ENCODE data around the gene ARHGAP26. TPM values are rescaled to one million over a fixed set of nuclear protein-coding genes. Genes with fewer than 3 reads are reported as not detected.

Gene ARHGAP26
- total RNA-seq, 1 experiment from 2014 or later = 54.3 TPM

- TF ChIP-seq CTCF (IDR thresholded peaks at IDR 0.05; ENCODE audit: unreplicated experiment) = no peak
- intact Hi-C loops (cut with micrococcal nuclease) = loop anchor here (10.0 kb wide), 1 partner anchor 248 kb away; no protein-coding TSS in a partner anchor
- H3K27me3 Mint-ChIP-seq (ENCODE audit: insufficient read depth, unreplicated experiment) = no peaks in the 10 kb centered on the region
- DNase-seq (ENCODE audit: unreplicated experiment) = no peak
- no peak overlapping the region for H3K27ac Mint-ChIP-seq (ENCODE audit: low read depth, unreplicated experiment)
- H3K4me3 Mint-ChIP-seq (ENCODE audit: unreplicated experiment) = no peak overlapping the region
- no TSS peak for BruUV-seq (replicated peaks)
- CTCF ChIA-PET = no interaction called here
- H3K9me3 Mint-ChIP-seq (ENCODE audit: unreplicated experiment) = no peaks in the 10 kb centered on the region
- no peaks in the 10 kb centered on the region for H3K36me3 Mint-ChIP-seq (ENCODE audit: insufficient read depth, unreplicated experiment)
- POLR2A ChIA-PET = interaction anchor here (0.7 to 1.6 kb wide), 2 partner anchors 216 to 228 kb away, joined by 3 to 4 read pairs; no protein-coding TSS in a partner anchor
- H3K4me1 Mint-ChIP-seq (ENCODE audit: insufficient read depth, unreplicated experiment) = peaks cover 13% of the 10 kb centered on the region
These were observed 402.6 kb downstream of the ARHGAP26 start for GRCh38 chr5:143172739-143173138.

GRCh38 chr5:143173139-143173889 lies 403.1 kb downstream of the ARHGAP26 start:
- Mint-ChIP-seq H3K9me3 (ENCODE audit: unreplicated experiment) (no peaks in the 10 kb centered on the region), H3K4me1 (ENCODE audit: insufficient read depth, unreplicated experiment) (peaks cover 13% of the 10 kb centered on the region), H3K4me3 (ENCODE audit: unreplicated experiment) (no peak overlapping the region), H3K27ac (ENCODE audit: low read depth, unreplicated experiment) (no peak overlapping the region), H3K27me3 (ENCODE audit: insufficient read depth, unreplicated experiment) (no peaks in the 10 kb centered on the region), H3K36me3 (ENCODE audit: insufficient read depth, unreplicated experiment) (no peaks in the 10 kb centered on the region)
- ChIA-PET POLR2A (interaction anchor here (0.6 to 2.2 kb wide), 4 partner anchors 9 to 227 kb away, joined by 4 to 6 read pairs (median 4); no protein-coding TSS in a partner anchor), CTCF (interaction anchor here (0.8 to 0.9 kb wide), 2 partner anchors 17 to 171 kb away, joined by 4 read pairs; no protein-coding TSS in a partner anchor)
- TF ChIP-seq CTCF (IDR thresholded peaks at IDR 0.05; ENCODE audit: unreplicated experiment) = no peak
- no peak for DNase-seq (ENCODE audit: unreplicated experiment)
- BruUV-seq (replicated peaks) = no TSS peak
- intact Hi-C loops (cut with micrococcal nuclease) = loop anchor here (10.0 kb wide), 1 partner anchor 249 kb away; no protein-coding TSS in a partner anchor

GRCh38 chr5:143174714-143175398 lies 404.7 kb downstream of the ARHGAP26 start:
- Mint-ChIP-seq H3K4me1 (ENCODE audit: insufficient read depth, unreplicated experiment) (peaks cover 16% of the 10 kb centered on the region), H3K9me3 (ENCODE audit: unreplicated experiment) (no peaks in the 10 kb centered on the region), H3K27ac (ENCODE audit: low read depth, unreplicated experiment) (no peak overlapping the region), H3K4me3 (ENCODE audit: unreplicated experiment) (no peak overlapping the region), H3K27me3 (ENCODE audit: insufficient read depth, unreplicated experiment) (no peaks in the 10 kb centered on the region), H3K36me3 (ENCODE audit: insufficient read depth, unreplicated experiment) (no peaks in the 10 kb centered on the region)
- CTCF ChIA-PET = interaction anchor here (0.6 to 1.4 kb wide), 5 partner anchors 8 to 278 kb away, joined by 3 to 4 read pairs (median 3); no protein-coding TSS in a partner anchor
- no peak for TF ChIP-seq CTCF (IDR thresholded peaks at IDR 0.05; ENCODE audit: unreplicated experiment)
- POLR2A ChIA-PET = interaction anchor here (0.6 to 2.2 kb wide), 7 partner anchors 9 to 221 kb away, joined by 3 to 5 read pairs (median 3); no protein-coding TSS in a partner anchor
- BruUV-seq (replicated peaks) = no TSS peak
- no peak for DNase-seq (ENCODE audit: unreplicated experiment)
- intact Hi-C loops (cut with micrococcal nuclease) = loop anchor here (10.0 kb wide), 1 partner anchor 250 kb away; no protein-coding TSS in a partner anchor

- DNase-seq (ENCODE audit: unreplicated experiment) = no peak
- Mint-ChIP-seq H3K27ac (ENCODE audit: low read depth, unreplicated experiment) (no peak overlapping the region), H3K4me1 (ENCODE audit: insufficient read depth, unreplicated experiment) (peaks cover 16% of the 10 kb centered on the region), H3K36me3 (ENCODE audit: insufficient read depth, unreplicated experiment) (no peaks in the 10 kb centered on the region), H3K9me3 (ENCODE audit: unreplicated experiment) (no peaks in the 10 kb centered on the region), H3K4me3 (ENCODE audit: unreplicated experiment) (no peak overlapping the region), H3K27me3 (ENCODE audit: insufficient read depth, unreplicated experiment) (no peaks in the 10 kb centered on the region)
- no peak for TF ChIP-seq CTCF (IDR thresholded peaks at IDR 0.05; ENCODE audit: unreplicated experiment)
- POLR2A ChIA-PET = interaction anchor here (0.6 to 4.4 kb wide), 16 partner anchors 9 to 225 kb away, joined by 3 to 44 read pairs (median 13); no protein-coding TSS in a partner anchor
- intact Hi-C loops (cut with micrococcal nuclease) = loop anchor here (10.0 kb wide), 1 partner anchor 251 kb away; no protein-coding TSS in a partner anchor
- no TSS peak for BruUV-seq (replicated peaks)
- CTCF ChIA-PET = interaction anchor here (0.7 to 1.4 kb wide), 6 partner anchors 9 to 225 kb away, joined by 3 to 5 read pairs (median 3); no protein-coding TSS in a partner anchor
These were observed 405.9 kb downstream of the ARHGAP26 start for GRCh38 chr5:143176048-143176447.

Data from MCF 10A (cell line).